IPS-NIHi11 (cell line): ENCODE measurements around the gene CHRNA9.

Source experiments
- DNase-seq: peaks from one replicate; pipeline ENCODE4 v3.0.0; 2012; ENCODE audit warnings: mixed read lengths, low spot score

CHRNA9 gene

GRCh38 chr4:40309250-40309774, 25.8 kb upstream of the CHRNA9 start:
- peak; percentile 82 for DNase-seq

GRCh38 chr4:40310225-40310624, 24.9 kb upstream of the CHRNA9 start:
- no peak for DNase-seq

GRCh38 chr4:40311811-40312346, 23.3 kb upstream of the CHRNA9 start:
- no peak for DNase-seq

GRCh38 chr4:40314951-40315350, 20.2 kb upstream of the CHRNA9 start:
- no peak for DNase-seq

DNA sequence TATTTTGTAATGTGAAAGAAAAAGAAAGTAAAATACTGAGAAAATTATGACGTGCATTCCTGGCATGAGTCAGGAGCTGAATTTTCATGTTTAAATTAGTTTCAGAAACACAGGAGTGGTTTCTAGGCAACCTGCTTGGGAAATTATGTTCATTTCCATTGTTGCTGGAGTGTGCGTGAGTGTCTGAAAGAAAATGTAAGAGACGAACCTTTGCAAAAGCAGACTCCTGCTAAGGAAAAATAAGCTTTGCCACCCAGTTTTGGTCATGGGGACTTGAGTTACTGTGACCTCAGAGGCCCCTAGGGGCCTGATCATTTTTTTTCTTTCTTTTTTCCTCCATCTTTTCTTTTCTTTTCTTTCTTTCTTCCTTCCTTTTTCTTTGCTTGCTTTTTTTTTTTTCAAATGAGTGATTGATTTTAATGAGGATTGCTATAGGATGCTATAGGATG, 18.8 kb upstream of the CHRNA9 start:
- no peak for DNase-seq

DNA sequence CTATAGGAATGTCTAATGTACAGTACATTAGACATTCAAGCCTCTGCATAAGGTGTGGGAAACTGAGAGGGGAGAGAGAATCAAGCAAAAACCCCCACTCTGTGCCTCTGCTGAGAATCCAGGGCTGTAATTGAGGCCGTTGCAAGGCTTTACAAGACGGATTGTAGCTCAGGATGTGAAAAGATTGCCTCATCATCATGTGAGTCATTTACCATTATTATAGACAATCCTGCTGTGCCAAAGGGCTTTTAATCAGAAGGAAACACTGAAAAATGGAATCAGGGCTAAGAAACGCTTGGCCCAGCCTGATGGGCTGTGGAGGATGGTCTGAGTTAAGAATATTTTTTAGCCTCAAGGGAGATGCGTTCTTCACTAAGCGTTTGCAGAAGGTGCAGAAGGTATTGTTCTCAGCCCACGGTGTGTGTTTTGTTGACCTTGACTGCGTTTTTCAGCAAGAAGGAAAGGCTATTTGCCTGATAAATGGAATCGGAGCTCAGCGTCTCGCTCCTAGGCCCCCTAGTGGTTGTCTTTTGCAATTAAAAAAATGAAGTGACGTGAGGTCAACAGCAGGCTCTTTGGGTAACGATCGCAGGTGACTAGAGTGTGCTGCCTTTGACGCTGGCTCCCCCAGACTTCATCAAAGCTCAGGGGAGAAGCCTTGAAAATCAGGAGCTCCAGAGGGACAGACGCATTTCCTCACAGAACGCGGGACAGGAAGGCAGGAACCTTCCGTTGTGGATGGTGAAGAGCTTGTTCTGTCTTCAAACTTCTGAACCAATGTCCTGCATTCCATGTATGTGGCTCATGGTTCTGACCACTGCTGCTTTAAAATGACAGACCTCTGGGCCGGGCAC, 18.1 kb upstream of the CHRNA9 start:
- peak; percentile 74 for DNase-seq

DNA sequence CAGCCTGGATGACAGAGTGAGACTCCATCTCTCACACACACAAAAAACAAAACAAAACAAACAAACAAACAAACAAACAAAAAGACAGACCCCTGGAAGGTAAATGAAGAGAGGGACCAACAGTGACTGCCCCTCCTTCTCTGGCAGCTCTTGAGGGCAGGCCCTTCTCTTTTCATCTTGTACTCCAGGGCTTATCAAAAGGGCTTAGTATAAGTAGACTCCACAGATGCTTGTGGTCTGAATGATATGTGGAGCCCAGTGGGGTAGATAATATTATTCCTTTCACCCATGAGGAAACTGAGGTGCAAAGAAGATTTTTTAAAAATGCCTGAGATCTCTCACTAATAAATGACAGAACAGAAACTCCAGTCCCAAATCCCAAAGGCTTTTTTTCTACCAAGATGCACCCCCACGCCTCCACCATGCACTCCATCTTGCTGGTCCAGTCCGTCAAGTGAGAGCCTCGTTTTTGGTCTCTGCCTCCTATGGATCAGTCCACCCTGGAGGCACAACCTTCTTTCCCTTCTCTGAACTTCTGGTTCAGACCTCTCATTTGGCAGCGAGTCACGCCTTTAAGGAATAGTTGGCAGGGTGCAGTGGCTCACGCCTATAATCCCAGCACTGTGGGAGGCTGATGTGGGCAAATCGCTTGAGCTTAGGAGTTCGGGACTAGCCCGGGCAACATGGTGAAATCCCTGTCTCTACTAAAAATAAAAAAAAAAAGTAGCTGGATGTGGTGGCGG, 17.0 kb upstream of the CHRNA9 start:
- DNase-seq = no peak

DNA sequence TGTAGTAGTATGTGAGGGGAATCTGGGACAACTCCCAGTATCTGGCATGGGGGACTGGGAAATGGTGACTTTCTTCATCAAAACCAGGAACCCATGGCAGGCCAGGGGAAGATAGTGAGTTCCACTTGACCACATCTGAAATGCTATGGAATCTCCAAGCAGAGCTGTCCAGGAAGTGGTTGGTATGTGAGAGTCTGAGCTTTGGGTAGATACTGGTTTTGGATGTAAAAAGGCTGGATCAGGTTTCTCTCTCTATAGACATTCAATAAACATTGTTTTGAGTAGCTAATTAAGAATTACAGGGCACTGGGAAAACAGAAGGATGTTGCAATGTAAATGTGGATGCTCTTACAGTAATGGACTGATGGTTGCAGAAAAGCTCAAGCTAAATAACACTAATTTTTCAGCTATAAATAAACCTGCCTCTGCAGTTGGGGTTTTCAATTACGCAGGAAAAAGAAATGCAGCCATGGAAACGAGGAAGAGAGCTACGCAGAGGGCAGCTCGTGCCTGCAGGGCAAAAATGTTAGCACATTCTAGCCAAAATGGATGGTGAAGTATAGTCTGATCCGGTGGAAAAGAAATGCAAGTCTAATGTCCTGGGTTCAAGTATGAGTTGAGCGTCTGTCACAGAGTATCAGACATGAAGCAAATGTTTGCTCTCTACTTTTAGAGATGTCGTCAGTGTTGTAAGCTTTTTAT, 13.4 kb upstream of the CHRNA9 start:
- no peak for DNase-seq

- no peak for DNase-seq
These were observed 12.3 kb upstream of the CHRNA9 start for GRCh38 chr4:40322811-40323210.

- no peak for DNase-seq
These were observed 11.3 kb upstream of the CHRNA9 start for GRCh38 chr4:40323866-40324265.

DNA sequence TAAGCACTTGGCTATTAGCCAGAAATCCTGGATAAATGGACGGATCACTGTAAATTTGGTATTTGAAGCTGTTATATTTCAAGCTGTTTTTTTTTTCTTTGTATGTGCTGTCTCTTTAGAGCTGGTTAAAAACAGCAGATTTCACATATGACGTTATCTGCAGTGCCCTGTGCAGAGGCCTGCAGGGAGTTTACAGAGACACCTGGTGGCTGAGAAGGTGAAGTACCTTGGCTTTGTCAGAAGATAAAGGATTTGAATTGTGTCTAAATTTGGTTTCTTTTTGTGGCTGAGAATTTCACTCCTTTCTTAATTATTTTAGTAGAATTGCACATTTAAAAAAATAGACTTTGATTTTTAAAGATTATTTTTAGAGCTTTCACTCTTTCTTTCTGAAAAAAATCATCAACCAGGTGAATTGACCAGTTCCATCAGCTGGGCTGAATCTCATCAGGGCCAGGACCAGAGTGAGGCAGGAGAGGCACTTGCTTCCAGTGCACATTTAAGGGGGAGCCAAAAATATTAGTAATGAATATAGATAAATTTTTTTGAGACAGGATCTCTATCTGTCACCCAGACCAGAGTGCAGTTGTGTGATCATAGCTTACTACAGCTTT, 9.6 kb upstream of the CHRNA9 start:
- peak; percentile 69 for DNase-seq

GRCh38 chr4:40327340-40327739, 7.8 kb upstream of the CHRNA9 start:
- DNase-seq = no peak

- no peak for DNase-seq
These were observed 6.8 kb upstream of the CHRNA9 start for GRCh38 chr4:40328383-40328782.

DNA sequence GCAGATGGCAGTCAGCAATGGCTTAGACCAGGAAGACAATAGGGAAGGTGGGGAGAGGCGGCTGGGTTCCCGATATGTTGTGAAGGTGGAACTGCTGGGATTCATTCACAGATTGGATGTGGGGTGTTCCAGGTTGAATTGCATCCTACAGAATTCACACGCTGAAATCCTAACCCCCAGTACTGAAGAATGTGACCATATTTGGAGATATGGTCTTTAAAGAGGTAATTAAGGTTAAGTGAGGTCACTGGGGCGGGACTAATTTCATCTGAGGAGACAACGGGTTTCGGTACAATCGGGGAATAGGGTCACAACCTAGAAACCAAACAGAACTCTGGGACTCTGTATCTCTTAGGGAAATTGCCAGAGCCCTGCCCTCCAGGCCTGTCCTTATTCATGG, 5.3 kb upstream of the CHRNA9 start:
- DNase-seq = no peak

DNA sequence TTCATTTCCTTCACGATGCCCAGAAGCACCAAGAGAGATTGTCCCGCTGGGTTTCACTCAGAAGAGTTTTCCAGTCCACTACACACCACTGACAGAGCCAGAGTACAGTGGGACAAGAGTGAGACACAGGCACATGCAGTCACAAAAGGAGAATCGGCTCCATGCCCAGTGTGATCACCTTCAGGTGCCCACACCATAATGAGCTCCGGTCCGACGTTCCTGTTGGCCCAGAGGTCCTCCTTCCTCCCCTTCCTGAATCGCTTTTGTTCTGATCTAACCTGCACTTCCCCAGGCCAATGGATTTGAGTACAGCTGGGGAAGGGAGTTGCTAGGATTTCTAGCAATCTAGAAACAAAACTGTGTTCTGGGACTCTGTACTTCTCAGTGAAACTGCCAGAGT, 4.6 kb upstream of the CHRNA9 start:
- DNase-seq = no peak

DNA sequence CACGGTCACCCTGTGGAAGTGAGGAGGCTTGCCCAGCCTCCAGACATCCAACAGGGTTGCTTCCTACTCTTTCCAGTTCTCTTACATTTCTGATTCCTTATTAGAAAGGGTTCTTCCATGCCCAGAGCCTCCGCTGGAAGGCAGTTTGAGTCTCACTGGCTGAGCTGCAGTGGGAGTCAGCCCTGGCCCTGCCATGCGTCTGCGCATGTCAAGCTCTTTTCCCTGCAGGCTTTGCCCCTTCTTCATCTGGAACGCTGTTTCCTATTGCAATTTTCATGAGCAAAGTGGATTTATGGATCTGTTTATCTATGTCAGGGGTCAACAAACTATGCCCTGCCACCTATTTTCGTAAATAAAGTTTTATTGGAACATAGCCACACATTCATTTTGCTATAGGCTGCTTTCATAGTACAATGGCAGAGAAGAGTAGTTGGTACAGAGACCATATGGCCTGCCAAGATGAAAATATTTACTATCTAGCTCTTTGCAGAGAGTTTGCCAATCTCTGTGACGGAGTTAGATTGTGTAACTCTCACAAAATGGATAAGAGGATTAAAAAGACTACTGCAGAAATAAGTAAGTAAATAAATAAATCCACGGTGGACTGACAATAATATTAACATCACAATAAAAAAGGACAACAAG, 3.9 kb upstream of the CHRNA9 start:
- DNase-seq = no peak

DNA sequence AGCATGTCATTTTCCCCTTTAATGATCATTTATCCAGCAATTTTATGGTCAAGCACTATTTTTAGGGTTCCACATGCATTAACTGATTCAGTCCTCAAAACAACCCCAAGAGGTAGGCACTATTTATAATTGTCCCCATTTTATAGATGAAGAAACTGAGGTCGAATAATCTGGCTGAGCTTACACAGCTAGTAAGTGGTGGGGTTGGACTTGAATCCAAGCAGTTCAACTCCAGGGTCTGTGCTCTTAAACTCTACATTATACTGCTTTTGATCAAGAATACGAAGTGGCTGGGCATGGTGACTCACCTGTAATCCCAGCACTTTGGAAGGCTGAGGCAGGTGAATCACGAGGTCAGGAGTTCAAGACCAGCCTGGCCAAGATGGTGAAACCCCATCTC, 3.2 kb upstream of the CHRNA9 start:
- DNase-seq = no peak

DNA sequence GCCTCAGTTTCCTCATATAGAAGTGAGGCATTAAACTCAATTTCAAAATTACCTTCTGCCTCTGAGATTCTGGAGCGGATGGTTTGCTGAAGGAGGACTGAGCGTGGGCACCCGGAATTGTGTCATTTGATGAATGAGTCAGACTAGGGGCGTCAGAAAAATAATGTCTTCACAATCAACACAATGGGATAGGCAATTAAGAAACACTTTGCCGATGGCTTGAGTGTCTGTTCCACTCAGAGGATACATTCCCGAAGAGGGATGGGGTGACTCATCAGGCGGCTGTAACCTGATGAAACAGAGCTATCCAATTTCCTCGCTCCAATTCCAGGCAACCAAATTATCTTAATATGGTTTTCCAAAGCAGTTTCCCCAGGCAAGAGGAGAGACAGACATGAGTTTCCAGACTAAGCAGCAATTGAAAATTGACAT, 1.2 kb upstream of the CHRNA9 start:
- peak; percentile 42 for DNase-seq

GRCh38 chr4:40335525-40335894, 377 bp downstream of the CHRNA9 start:
- DNase-seq = no peak

DNA sequence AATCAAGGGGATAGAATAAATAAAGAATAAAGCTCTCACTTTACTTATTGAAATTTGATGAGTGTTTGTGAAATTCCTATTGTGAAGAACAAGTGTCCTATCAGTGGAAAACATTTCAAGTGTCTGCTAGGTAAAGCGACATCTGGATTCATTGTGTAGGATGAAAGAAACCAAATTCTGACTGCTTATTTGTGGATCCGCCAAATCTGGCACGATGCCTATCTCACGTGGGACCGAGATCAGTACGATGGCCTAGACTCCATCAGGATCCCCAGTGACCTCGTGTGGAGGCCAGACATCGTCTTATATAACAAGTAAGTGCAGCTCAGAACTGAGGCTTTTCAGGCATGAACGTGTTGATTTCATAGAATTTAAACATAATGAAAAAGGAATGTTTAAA, 1.9 kb downstream of the CHRNA9 start:
- DNase-seq = no peak

- DNase-seq = no peak
These were observed 2.4 kb downstream of the CHRNA9 start for GRCh38 chr4:40337523-40337922.
